Memory B cell (primary cell): ENCODE data around the gene BICD2.

Source experiments
- ATAC-seq: fragments of 150-1000 bp; cut with Tn5 transposase; 2 replicates; pipeline ENCODE4 v1.10.0; 2021; ENCODE audit warnings: low read depth, mild to moderate bottlenecking, moderate library complexity
- DNase-seq, 2 donors: peaks; one replicate each; pipeline ENCODE4 v3.0.0; 2022; ENCODE audit warnings: low spot score in 2 of 2
- H3K27ac Mint-ChIP-seq: one replicate; pipeline ENCODE4 v1.8.0; 2022; ENCODE audit warnings: mild to moderate bottlenecking, moderate library complexity, mixed read lengths
- H3K27me3 Mint-ChIP-seq: one replicate; pipeline ENCODE4 v1.8.0; 2022; ENCODE audit warnings: mixed read lengths
- H3K36me3 Mint-ChIP-seq: one replicate; pipeline ENCODE4 v1.8.0; 2022; ENCODE audit warnings: mild to moderate bottlenecking, mixed read lengths
- H3K4me1 Mint-ChIP-seq: one replicate; pipeline ENCODE4 v1.8.0; 2022; ENCODE audit warnings: mixed read lengths
- H3K4me3 Mint-ChIP-seq: one replicate; pipeline ENCODE4 v1.8.0; 2022; ENCODE audit warnings: mild to moderate bottlenecking, moderate library complexity, mixed read lengths
- H3K9me3 Mint-ChIP-seq: one replicate; pipeline ENCODE4 v1.8.0; 2022; ENCODE audit warnings: mixed read lengths

Gene BICD2

DNA sequence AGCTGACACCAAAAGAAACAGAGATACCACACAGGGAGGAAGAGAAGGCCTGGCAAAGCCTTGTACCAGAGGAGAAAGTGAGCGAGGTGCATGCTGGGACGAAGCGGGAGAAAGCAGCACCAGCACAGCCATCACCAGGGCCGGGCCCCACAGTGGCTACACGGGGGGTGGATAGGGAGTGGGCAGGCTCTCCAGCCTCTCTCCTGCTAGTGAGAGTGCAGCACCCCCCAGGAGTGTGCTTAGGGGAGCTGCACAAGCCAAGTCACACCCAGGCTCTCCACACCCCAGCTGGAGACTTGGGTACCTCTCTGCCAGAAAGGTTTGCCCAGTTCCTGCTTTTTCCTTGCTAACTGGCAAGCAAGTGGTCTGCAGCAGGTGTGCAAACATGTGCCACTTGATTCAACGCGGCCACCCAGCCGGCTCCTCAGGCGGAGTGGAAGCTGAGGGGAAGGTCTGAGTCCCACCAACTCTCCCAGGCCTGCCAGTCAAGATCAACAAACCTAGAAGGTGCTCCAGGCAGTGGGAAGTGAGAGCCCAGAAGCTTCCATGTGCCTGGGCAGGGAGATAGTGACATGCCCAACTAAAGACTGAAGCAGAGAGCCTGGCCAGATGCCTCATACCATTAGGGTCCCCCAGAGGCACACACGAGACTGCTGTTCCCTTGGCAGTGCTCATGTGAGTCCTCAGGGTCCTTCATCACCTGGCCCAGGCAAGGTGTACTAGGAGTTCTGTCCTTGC is 39.9 kb downstream of the BICD2 start:
- Mint-ChIP-seq H3K36me3 (peaks cover 24% of the 10 kb centered on the region), H3K27ac (peak overlapping the region; percentile 42), H3K4me1 (peaks cover 75% of the 10 kb centered on the region), H3K27me3 (no peaks in the 10 kb centered on the region), H3K4me3 (no peak overlapping the region), H3K9me3 (no peaks in the 10 kb centered on the region)
- DNase-seq: no peak
- no peak for ATAC-seq

- DNase-seq (no peak), ATAC-seq (no peak)
- H3K27me3 Mint-ChIP-seq: no peaks in the 10 kb centered on the region
- H3K27ac Mint-ChIP-seq: peak overlapping the region; percentile 42
- no peaks in the 10 kb centered on the region for H3K9me3 Mint-ChIP-seq
- peaks cover 28% of the 10 kb centered on the region for H3K36me3 Mint-ChIP-seq
- H3K4me3 Mint-ChIP-seq: no peak overlapping the region
- H3K4me1 Mint-ChIP-seq: peaks cover 67% of the 10 kb centered on the region
Observed at GRCh38 chr9:92723801-92724323, 40.8 kb downstream of the BICD2 start.

GRCh38 chr9:92723299-92723625 is 41.4 kb downstream of the BICD2 start:
- Mint-ChIP-seq H3K27ac (peak overlapping the region; percentile 42), H3K9me3 (no peaks in the 10 kb centered on the region), H3K36me3 (peaks cover 31% of the 10 kb centered on the region)

GRCh38 chr9:92722386-92723298 is 42.0 kb downstream of the BICD2 start:
- Mint-ChIP-seq H3K9me3 (no peaks in the 10 kb centered on the region), H3K4me3 (no peak overlapping the region), H3K27ac (peak overlapping the region; percentile 42), H3K36me3 (peaks cover 31% of the 10 kb centered on the region), H3K4me1 (peaks cover 58% of the 10 kb centered on the region), H3K27me3 (no peaks in the 10 kb centered on the region)
- DNase-seq: no peak
- ATAC-seq: no peak

More at GRCh38 chr9:92723299-92723625, 41.4 kb downstream of the BICD2 start:
- Mint-ChIP-seq H3K27me3 (no peaks in the 10 kb centered on the region), H3K4me1 (peaks cover 62% of the 10 kb centered on the region), H3K4me3 (no peak overlapping the region)
- DNase-seq: no peak
- no peak for ATAC-seq

- no peak overlapping the region for H3K4me3 Mint-ChIP-seq
- DNase-seq: no peak
- H3K27me3 Mint-ChIP-seq: no peaks in the 10 kb centered on the region
- peaks cover 55% of the 10 kb centered on the region for H3K4me1 Mint-ChIP-seq
- H3K36me3 Mint-ChIP-seq: peaks cover 32% of the 10 kb centered on the region
- no peaks in the 10 kb centered on the region for H3K9me3 Mint-ChIP-seq
- peak; percentile 23 for ATAC-seq
- H3K27ac Mint-ChIP-seq: peak overlapping the region; percentile 74
Observed at GRCh38 chr9:92721548-92721947, 43.1 kb downstream of the BICD2 start.

- DNase-seq (no peak), ATAC-seq (peak; percentile 76)
- Mint-ChIP-seq H3K9me3 (no peaks in the 10 kb centered on the region), H3K4me3 (peak overlapping the region; percentile 50), H3K27ac (peak overlapping the region; percentile 74), H3K4me1 (peaks cover 51% of the 10 kb centered on the region), H3K36me3 (peaks cover 34% of the 10 kb centered on the region), H3K27me3 (no peaks in the 10 kb centered on the region)
Observed at GRCh38 chr9:92720807-92721535, 43.7 kb downstream of the BICD2 start.

DNA sequence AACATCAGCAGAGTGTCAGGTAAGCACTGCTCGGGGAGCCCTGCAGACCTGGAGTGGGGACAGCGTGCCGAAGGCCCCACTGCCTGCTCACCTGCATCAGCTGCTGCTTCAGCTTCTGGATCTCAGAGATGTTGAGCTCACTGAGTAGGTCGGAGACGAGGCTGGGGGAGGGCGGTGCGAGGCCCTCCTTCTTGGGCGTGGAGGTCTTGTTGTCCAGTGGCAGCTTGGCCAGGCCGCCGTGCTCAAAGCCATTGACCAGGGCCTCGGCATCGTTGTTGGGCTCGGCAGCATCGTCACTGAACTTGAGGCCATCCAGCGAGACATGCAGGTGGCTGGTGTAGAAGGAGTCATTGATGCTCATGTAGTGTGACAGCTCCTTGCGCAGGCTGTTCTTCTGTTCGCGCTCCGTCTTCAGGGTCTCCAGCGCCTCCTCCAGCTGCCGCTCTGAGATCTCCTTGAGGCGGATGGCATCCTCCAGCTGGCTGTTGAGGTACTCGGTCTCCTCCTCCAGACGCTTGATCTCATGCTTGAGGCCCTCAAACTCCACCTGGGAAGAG is 44.3 kb downstream of the BICD2 start:
- DNase-seq (no peak), ATAC-seq (no peak)
- peak overlapping the region; percentile 50 for H3K4me3 Mint-ChIP-seq
- H3K4me1 Mint-ChIP-seq: peaks cover 48% of the 10 kb centered on the region
- no peaks in the 10 kb centered on the region for H3K27me3 Mint-ChIP-seq
- H3K9me3 Mint-ChIP-seq: no peaks in the 10 kb centered on the region
- H3K36me3 Mint-ChIP-seq: peaks cover 34% of the 10 kb centered on the region
- H3K27ac Mint-ChIP-seq: peak overlapping the region; percentile 74

DNA sequence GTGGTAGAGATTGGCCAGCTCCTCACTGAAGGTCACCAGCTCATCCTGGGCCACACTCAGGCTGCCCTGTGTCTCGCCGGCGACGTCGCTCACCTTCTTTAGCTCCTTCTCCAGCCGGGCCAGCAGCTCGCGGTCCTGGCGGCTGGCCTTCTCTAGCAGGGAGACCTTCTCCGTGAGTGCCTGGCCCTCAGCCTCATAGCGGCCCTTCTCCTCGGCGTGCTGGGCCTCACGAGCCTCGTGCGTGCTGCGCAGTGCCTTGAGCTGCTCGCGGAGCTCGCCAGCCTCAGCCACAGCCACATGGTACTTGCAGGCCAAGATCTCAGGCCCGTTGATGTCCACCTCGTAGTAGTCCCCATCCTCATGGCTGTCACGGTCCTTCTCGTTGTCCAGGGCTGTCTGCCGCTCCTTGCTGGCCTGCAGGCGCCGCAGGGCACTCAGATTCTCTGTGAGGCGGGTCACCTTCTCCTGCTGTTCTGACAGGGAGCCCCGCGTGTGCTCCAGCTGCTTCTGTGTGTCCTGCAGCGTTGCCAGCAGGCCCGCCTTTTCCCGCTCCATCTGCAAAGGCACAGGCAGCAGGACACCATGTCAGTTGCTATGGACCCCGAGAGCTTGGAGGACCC is 45.5 kb downstream of the BICD2 start:
- H3K36me3 Mint-ChIP-seq: peaks cover 35% of the 10 kb centered on the region
- H3K9me3 Mint-ChIP-seq: no peaks in the 10 kb centered on the region
- H3K4me3 Mint-ChIP-seq: no peak overlapping the region
- peaks cover 45% of the 10 kb centered on the region for H3K4me1 Mint-ChIP-seq
- ATAC-seq (no peak), DNase-seq (no peak)
- H3K27me3 Mint-ChIP-seq: no peaks in the 10 kb centered on the region
- peak overlapping the region; percentile 78 for H3K27ac Mint-ChIP-seq

GRCh38 chr9:92718086-92719001 is 46.3 kb downstream of the BICD2 start:
- Mint-ChIP-seq H3K4me1 (peaks cover 41% of the 10 kb centered on the region), H3K27me3 (no peaks in the 10 kb centered on the region), H3K4me3 (no peak overlapping the region), H3K27ac (no peak overlapping the region), H3K36me3 (peaks cover 39% of the 10 kb centered on the region), H3K9me3 (no peaks in the 10 kb centered on the region)
- DNase-seq (no peak), ATAC-seq (peak; percentile 15)

DNA sequence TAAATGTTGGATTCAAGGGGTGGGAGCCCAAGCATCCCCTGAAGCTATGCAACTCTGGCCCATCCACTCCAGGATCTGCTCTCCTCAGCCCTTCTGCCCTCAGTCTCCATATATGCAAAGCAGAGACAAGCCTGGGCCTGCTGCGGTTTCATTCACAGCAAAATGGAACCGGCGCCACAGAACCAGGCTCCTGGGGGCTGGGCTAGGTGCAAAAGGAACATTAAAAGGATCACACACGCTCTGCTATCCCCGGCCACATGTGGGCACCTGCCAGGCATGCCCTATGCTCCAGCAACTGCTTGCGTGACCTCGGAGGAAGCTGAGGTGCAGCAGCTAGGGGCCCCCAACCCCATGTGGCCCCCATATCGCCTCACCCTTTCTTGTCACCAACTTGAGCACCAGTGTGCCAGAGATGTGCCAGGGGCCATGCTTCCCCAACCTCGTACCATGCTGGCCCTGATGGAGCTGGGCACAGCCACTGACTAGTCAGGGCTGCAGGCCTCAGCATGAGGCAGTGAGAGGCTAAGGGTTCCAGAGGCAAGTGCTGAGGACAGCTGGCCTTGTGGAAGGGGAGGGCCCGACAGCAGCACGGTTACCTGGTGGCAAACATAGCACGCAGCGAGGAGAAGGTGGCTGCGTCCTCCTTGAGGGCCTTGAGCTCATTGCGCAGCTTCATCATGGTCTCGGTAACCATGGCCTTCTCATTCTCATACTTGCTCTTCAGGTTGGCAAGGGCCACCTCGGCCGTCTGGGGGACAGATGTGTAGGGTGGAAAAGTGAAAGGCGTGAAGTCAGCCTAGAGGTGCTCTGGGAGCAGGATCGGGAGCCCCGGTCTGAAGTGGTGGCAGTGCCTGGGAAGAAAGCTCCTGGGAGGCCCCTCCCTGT is 47.2 kb downstream of the BICD2 start:
- Mint-ChIP-seq H3K9me3 (no peaks in the 10 kb centered on the region), H3K4me1 (peaks cover 37% of the 10 kb centered on the region), H3K36me3 (peaks cover 41% of the 10 kb centered on the region), H3K27ac (no peak overlapping the region), H3K4me3 (no peak overlapping the region), H3K27me3 (no peaks in the 10 kb centered on the region)
- ATAC-seq: peak; percentile 33
- DNase-seq: no peak

GRCh38 chr9:92716557-92716956 is 48.1 kb downstream of the BICD2 start:
- Mint-ChIP-seq H3K4me3 (no peak overlapping the region), H3K36me3 (peaks cover 40% of the 10 kb centered on the region), H3K27me3 (no peaks in the 10 kb centered on the region), H3K4me1 (peaks cover 40% of the 10 kb centered on the region), H3K9me3 (no peaks in the 10 kb centered on the region), H3K27ac (no peak overlapping the region)
- ATAC-seq: peak; percentile 72
- peak; percentile 87 to 96 for DNase-seq
